Measurements from ENCODE around the gene CYP20A1. TPM values are rescaled to one million over a fixed set of nuclear protein-coding genes. Genes with fewer than 3 reads are reported as not detected.

The CYP20A1 gene
- total and polyA plus RNA-seq, 9 of the 15 experiments (the other 6 are each of a cell fraction or from before 2014, with no cell fraction given), result 10.3 to 31.7 (median 12.4) TPM

DNA sequence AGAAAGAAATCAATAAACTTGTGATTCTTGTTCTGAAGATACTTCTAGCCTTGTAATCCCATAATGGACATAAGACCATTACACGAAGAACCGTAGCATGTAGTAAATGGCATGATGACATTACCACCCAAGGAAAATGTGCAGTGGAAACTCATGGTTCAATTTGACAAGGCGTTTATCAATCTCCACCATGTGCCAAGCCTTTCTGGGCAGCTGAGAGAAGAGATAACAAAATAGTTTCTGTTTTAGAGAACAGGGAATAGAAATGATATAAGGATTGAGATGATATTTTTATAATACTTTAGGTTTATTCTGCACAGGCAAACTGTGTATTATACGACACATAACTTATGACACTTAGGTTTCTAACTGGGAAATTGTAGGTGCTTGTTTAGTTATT is 108.6 kb downstream of the CYP20A1 start:
- Histone ChIP-seq H3K36me3 (ENCODE audit: control insufficient read depth, insufficient read depth, low read length) (no peaks in the 10 kb centered on the region), H3K79me2 (ENCODE audit: control insufficient read depth, insufficient read depth, low read length) (peaks cover 7% of the 10 kb centered on the region; the same call in 1 of the 3 replicates), H3K4me2 (ENCODE audit: insufficient read depth, low read length) (peak overlapping the region; percentile 52; the same call in 1 of the 2 replicates), H3K27me3 (ENCODE audit: control insufficient read depth in 2 of 2, insufficient read depth in 2 of 2, low read length in 2 of 2) (no peaks in the 10 kb centered on the region), H3K27ac (ENCODE audit: extremely low read depth, low read depth, low read length) (peak overlapping the region; percentile 66; the same call in 2 of the 3 replicates), H3K9me3 (replicated peaks; ENCODE audit: control insufficient read depth, insufficient read depth, low read depth, low read length) (no peaks in the 10 kb centered on the region), H3K9me1 (ENCODE audit: control insufficient read depth, insufficient read depth, low read length) (no peaks in the 10 kb centered on the region), H2AFZ (ENCODE audit: low read depth, low read length) (0 out of 2 replicates have a peak overlapping the region, but pooled peaks have one; percentile 23), H3K9ac (ENCODE audit: insufficient read depth in 1 of 2, low read depth in 2 of 2, low read length in 2 of 2) (peak overlapping the region in 1 of 2 experiments; percentile 35; a peak in 1 of 4 replicates), H3K4me3 (no peak overlapping the region), H3K4me1 (replicated peaks in 1 of 2; ENCODE audit: control insufficient read depth in 2 of 2, insufficient read depth in 2 of 2, low read length in 2 of 2) (peaks cover 4 to 16% of the 10 kb centered on the region in 2 experiments; a peak in 3 of 5 replicates), H4K20me1 (replicated peaks; ENCODE audit: control insufficient read depth, insufficient read depth, low read length) (no peaks in the 10 kb centered on the region)
- 13% methylated on average over 4 of the region's 4 CpGs for WGBS (ENCODE audit: insufficient coverage, low coverage, missing lambda C conversion rate)
- FAIRE-seq (peak; percentile 75), ATAC-seq (peak; percentile 68), DNase-seq (ENCODE audit: extremely low read depth in 1 of 4, low spot score in 3 of 4) (peak in 3 of 4 experiments; percentile 9 to 59 (median 25))
- in situ Hi-C loops (cut with MboI), result no loop called here
- ChIA-PET CTCF (ENCODE audit: low intra/inter-chr PET ratio) (no interaction called here), POLR2A (no interaction called here)
- no TSS peak for BruUV-seq (replicated peaks)
- intact Hi-C loops (cut with micrococcal nuclease), result no loop called here
- TF ChIP-seq NFIC (IDR thresholded peaks at IDR 0.05), result 0 out of 2 replicates have a peak, but pooled peaks have one; percentile 34
- no peak for TF ChIP-seq GTF2F1 (IDR thresholded peaks at IDR 0.05; ENCODE audit: low read depth, low read length)
- peak; percentile 68 for TF ChIP-seq POLR2AphosphoS5 (IDR thresholded peaks at IDR 0.05; ENCODE audit: control insufficient read depth, insufficient read depth, low read depth, low read length)
- TF ChIP-seq, protein P1, sequence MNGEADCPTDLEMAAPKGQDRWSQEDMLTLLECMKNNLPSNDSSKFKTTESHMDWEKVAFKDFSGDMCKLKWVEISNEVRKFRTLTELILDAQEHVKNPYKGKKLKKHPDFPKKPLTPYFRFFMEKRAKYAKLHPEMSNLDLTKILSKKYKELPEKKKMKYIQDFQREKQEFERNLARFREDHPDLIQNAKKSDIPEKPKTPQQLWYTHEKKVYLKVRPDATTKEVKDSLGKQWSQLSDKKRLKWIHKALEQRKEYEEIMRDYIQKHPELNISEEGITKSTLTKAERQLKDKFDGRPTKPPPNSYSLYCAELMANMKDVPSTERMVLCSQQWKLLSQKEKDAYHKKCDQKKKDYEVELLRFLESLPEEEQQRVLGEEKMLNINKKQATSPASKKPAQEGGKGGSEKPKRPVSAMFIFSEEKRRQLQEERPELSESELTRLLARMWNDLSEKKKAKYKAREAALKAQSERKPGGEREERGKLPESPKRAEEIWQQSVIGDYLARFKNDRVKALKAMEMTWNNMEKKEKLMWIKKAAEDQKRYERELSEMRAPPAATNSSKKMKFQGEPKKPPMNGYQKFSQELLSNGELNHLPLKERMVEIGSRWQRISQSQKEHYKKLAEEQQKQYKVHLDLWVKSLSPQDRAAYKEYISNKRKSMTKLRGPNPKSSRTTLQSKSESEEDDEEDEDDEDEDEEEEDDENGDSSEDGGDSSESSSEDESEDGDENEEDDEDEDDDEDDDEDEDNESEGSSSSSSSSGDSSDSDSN (IDR thresholded peaks at IDR 0.05; ENCODE audit: borderline replicate concordance in 1 of 2, low read depth in 2 of 2, low read length in 2 of 2), result no peak
- peak; percentile 73 for TF ChIP-seq DPF2 (IDR thresholded peaks at IDR 0.05)
- peak; percentile 65 for TF ChIP-seq SMARCA4 (IDR thresholded peaks at IDR 0.05)
- TF ChIP-seq LEF1 (IDR thresholded peaks at IDR 0.05), result 0 out of 2 replicates have a peak, but pooled peaks have one; percentile 39
- peak; percentile 89 for TF ChIP-seq CBFA2T3 (IDR thresholded peaks at IDR 0.05)
- TF ChIP-seq POU5F1 (IDR thresholded peaks at IDR 0.05; ENCODE audit: borderline replicate concordance, low read depth, low read length, partially characterized antibody), result no peak
- TF ChIP-seq, protein P2, sequence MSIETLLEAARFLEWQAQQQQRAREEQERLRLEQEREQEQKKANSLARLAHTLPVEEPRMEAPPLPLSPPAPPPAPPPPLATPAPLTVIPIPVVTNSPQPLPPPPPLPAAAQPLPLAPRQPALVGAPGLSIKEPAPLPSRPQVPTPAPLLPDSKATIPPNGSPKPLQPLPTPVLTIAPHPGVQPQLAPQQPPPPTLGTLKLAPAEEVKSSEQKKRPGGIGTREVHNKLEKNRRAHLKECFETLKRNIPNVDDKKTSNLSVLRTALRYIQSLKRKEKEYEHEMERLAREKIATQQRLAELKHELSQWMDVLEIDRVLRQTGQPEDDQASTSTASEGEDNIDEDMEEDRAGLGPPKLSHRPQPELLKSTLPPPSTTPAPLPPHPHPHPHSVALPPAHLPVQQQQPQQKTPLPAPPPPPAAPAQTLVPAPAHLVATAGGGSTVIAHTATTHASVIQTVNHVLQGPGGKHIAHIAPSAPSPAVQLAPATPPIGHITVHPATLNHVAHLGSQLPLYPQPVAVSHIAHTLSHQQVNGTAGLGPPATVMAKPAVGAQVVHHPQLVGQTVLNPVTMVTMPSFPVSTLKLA (conservative IDR thresholded peaks at IDR 0.05), result peak in 1 of 2 experiments; percentile 66; a peak in 2 of 4 replicates
- TF ChIP-seq SOX6 (IDR thresholded peaks at IDR 0.05), result peak; percentile 27; the same call in 1 of the 2 replicates
- no peak for TF ChIP-seq HLTF (IDR thresholded peaks at IDR 0.05)
- peak; percentile 63; the same call in 1 of the 2 replicates for TF ChIP-seq STAT5A (IDR thresholded peaks at IDR 0.05; ENCODE audit: borderline replicate concordance, low read length)
- TF ChIP-seq, protein P3, sequence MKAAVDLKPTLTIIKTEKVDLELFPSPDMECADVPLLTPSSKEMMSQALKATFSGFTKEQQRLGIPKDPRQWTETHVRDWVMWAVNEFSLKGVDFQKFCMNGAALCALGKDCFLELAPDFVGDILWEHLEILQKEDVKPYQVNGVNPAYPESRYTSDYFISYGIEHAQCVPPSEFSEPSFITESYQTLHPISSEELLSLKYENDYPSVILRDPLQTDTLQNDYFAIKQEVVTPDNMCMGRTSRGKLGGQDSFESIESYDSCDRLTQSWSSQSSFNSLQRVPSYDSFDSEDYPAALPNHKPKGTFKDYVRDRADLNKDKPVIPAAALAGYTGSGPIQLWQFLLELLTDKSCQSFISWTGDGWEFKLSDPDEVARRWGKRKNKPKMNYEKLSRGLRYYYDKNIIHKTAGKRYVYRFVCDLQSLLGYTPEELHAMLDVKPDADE (conservative IDR thresholded peaks at IDR 0.05; ENCODE audit: control insufficient read depth, low read depth, low read length), result no peak
- TF ChIP-seq TRIM24 (IDR thresholded peaks at IDR 0.05), result peak; percentile 52 to 63; a peak in 3 of 4 replicates
- peak; percentile 18; the same call in 1 of the 2 replicates for TF ChIP-seq GATA2 (CRISPR knock-in tag; IDR thresholded peaks at IDR 0.05)
- 0 out of 2 replicates have a peak, but pooled peaks have one; percentile 25 for TF ChIP-seq MXI1 (IDR thresholded peaks at IDR 0.05; ENCODE audit: low read depth, low read length)
- TF ChIP-seq BHLHE40 (IDR thresholded peaks at IDR 0.05; ENCODE audit: low read length), result peak; percentile 54; the same call in 1 of the 2 replicates
- TF ChIP-seq, protein P4, sequence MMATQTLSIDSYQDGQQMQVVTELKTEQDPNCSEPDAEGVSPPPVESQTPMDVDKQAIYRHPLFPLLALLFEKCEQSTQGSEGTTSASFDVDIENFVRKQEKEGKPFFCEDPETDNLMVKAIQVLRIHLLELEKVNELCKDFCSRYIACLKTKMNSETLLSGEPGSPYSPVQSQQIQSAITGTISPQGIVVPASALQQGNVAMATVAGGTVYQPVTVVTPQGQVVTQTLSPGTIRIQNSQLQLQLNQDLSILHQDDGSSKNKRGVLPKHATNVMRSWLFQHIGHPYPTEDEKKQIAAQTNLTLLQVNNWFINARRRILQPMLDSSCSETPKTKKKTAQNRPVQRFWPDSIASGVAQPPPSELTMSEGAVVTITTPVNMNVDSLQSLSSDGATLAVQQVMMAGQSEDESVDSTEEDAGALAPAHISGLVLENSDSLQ (IDR thresholded peaks at IDR 0.05), result peak; percentile 23; the same call in 1 of the 2 replicates

Measured in K562 (cell line).